ENCODE measurements around the gene ZNHIT2.

Gene ZNHIT2

DNA sequence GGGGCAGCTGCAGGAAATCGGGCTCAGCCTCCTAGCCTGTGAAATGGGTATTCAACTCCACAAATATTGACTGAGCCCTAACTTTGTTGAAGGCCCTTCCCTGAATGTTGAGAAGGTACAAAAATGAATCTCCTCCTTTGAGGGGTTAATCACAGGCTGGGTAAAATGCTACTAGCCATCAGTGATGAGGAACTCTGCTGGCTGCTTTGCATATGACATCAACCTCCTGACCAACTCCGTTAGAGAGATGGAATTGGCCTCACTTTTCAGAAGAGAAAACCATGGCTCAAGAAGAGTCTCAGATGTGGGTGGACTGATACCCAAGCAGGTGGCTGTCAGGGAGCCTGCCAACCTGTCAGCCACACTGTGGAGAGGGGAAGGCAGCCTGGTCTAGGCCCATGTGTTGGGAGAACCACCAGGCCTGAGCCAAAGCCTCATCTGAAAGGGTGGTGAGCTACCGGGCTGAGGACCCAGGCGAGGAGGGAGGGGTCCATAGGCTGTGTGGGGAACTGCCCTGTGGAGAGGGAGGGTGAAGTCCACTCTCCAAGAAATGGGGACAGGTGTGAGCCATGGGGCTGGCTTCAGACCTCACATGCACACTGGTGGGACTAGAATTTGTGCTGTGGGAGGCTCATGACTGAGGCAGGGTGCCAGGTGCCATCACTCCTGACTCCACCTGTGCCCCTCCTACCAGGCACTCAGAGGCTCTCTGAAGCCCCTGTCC, 45.4 kb downstream of the ZNHIT2 start:
- DNase-seq (ENCODE audit: low spot score), result no peak

DNA sequence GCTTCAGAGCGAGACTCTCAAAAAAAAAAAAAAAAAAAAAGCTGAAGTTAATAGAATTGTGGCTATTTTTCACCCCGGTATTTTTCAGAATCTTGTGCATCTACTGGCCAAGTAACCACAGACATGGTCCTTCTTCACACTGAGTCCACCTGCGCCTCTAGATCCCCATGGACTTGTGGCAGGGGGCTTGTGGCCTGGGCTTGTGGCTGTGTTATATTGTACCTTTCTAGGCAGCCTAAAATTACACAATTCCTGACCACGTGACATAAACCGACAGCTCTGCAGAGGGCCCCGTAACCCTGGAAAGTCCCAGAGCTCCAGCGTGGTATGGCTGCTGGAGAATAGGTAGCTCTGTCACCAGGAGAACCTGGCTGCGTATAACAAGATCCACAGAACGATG, 48.3 kb downstream of the ZNHIT2 start:
- DNase-seq (ENCODE audit: low spot score), result peak; percentile 35

DNA sequence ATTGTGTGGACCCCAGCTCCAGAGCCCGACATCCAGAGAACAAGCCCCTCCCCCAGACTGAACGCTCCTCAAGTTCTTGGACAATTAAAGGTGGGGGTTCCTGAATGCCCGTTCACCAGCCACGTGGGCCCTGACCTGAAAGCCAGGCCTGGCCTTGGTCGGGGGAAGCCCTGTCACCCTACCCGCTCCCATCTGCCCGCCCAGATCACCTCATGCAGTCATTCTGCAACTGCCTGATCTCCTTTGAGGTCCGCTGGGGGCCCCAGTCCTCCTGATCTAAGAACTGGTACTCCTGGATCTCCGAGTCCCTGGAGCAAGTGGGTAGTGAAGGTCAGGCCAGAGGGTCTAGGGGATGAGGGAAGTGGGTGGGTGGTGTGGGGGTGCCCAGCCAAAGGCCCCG, 50.1 kb downstream of the ZNHIT2 start:
- DNase-seq (ENCODE audit: low spot score), result no peak

DNA sequence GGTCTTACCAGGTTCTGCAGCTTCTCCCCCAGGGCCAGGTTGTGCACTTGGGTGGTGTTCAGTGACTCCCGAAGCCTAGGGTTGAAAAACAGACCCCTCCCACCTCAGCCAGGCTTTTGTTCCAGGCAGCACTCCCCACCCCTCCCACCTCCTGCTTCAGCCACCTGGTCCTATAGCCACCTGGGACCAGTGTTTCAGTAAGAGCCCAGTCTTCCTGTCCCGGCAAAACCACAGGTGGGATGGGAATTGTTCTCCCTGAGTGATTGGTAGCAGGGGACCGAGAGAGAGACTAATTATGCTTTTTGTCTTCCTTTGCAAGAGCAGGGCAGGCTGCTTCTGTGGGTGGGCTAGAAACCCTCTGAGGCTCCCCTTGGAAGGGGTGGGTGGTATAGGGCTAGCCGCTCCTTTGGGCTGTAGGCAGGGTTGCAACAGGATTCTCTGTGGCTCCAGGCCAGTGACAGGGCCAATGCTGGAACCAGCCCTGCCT, 50.7 kb downstream of the ZNHIT2 start:
- DNase-seq (ENCODE audit: low spot score), result no peak

All from HuH-7 (cell line).